Neutrophil (primary cell): Measurements from ENCODE around the gene SORCS1.

Source experiments
- H3K27ac ChIP-seq: fragments of 200-600 bp; sonication (generic); 2 replicates; pipeline ENCODE4 v1.5.1; 2016; ENCODE audit warnings: mild to moderate bottlenecking, moderate library complexity
- H3K27me3 ChIP-seq: fragments of 200-600 bp; sonication (generic); 2 replicates; pipeline ENCODE4 v1.6.0; 2016; ENCODE audit warnings: mild to moderate bottlenecking
- H3K36me3 ChIP-seq: fragments of 200-600 bp; sonication (generic); 2 replicates; pipeline ENCODE4 v1.5.1; 2017
- H3K4me1 ChIP-seq, 2 experiments: fragments of 200-600 bp in 1 of 2; sonication (generic) in 1 of 2; 1 replicate in 1 of 2; 2 replicates in 1 of 2; pipeline versions ENCODE4 v1.5.1 to v1.6.1; 2013 to 2016; ENCODE audit warnings: low read depth in 1 of 2, low read length in 1 of 2, mild to moderate bottlenecking in 1 of 2, moderate library complexity in 1 of 2; ENCODE audit not compliant: control insufficient read depth in 1 of 2, insufficient read depth in 1 of 2
- H3K4me3 ChIP-seq, 2 experiments: fragments of 200-600 bp in 1 of 2; sonication (generic) in 1 of 2; 1 replicate in 1 of 2; 2 replicates in 1 of 2; pipeline ENCODE4 v1.5.1; 2013 to 2016; ENCODE audit warnings: low read depth in 1 of 2, low read length in 1 of 2, mild to moderate bottlenecking in 1 of 2, moderate library complexity in 1 of 2
- H3K9me3 ChIP-seq: fragments of 200-600 bp; sonication (generic); 2 replicates; pipeline ENCODE4 v1.5.1; 2016
- TF ChIP-seq, protein P1 (sequence below): fragments of 200-600 bp; sonication (generic); IDR thresholded peaks from 2 replicates; pipeline ENCODE4 v1.5.1; 2016; ENCODE audit warnings: antibody characterized with exemption

SORCS1 gene

DNA sequence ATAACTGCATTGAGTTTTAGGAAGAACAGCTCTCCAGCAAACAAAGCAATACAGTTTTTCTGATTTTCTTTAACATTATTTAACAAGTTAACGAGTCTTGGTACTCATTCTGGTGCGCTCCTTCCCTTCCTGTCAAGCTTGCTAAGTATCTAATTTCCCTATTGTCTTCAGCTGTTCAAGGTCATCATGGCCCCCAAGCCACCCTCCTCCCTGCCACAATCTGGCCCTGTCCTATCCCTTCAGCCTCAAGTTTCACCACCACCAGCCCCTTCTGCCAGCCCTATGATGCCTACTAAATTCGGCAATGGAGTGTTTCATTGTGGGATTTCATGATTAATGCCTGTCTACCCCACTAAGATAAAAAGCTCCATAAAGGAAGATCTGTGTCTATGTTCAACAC lies 121.0 kb downstream of the SORCS1 start:
- Histone ChIP-seq H3K36me3 (no peaks in the 10 kb centered on the region), H3K27me3 (no peaks in the 10 kb centered on the region), H3K4me3 (no peak overlapping the region), H3K27ac (no peak overlapping the region), H3K4me1 (no peaks in the 10 kb centered on the region), H3K9me3 (no peaks in the 10 kb centered on the region)
- TF ChIP-seq, protein P1, sequence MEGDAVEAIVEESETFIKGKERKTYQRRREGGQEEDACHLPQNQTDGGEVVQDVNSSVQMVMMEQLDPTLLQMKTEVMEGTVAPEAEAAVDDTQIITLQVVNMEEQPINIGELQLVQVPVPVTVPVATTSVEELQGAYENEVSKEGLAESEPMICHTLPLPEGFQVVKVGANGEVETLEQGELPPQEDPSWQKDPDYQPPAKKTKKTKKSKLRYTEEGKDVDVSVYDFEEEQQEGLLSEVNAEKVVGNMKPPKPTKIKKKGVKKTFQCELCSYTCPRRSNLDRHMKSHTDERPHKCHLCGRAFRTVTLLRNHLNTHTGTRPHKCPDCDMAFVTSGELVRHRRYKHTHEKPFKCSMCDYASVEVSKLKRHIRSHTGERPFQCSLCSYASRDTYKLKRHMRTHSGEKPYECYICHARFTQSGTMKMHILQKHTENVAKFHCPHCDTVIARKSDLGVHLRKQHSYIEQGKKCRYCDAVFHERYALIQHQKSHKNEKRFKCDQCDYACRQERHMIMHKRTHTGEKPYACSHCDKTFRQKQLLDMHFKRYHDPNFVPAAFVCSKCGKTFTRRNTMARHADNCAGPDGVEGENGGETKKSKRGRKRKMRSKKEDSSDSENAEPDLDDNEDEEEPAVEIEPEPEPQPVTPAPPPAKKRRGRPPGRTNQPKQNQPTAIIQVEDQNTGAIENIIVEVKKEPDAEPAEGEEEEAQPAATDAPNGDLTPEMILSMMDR: no peak

DNA sequence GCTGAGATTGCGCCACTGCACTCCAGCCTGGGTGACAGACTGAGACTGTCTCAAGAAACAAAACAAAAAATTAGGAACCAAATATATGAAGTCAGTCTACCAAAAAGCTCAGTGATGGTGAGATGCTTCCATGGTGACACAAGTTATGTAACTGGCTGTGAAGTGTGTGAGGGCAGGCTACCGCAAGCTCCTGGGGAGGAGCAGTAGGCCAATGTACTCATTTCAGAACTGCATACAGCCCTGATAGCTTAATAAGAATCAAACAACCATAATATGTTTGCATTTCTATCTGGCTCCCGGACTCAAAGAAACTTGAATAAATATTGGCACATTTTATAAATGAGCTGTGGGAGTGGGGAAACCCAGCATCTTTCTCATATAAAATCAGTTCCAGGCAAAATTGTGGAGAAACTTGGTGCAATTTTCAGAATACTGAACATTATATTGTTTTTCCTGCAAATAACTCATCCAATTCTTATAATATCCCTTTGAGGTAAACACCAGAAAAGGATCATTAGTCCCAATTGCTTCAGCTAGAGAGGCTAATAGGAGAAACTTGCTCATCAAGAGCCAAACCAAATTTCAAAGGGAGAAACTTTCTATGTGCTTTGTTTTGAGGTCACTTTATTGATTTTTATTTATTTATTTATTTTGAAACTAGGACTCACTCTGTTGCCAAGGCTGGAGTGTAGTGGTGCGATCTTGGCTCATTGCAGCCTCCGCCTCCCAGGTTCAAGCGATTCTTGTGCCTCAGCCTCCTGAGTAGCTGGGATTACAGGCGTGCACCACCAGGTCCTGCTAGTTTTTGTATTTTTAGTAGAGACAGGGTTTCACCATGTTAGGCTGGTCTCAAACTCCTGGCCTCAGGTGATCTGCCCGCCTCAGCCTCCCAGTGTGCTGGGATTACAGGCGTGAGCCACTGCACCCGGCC lies 127.0 kb downstream of the SORCS1 start:
- no peak overlapping the region for H3K4me3 ChIP-seq
- no peaks in the 10 kb centered on the region for H3K4me1 ChIP-seq
- no peaks in the 10 kb centered on the region for H3K27me3 ChIP-seq
- no peak overlapping the region for H3K27ac ChIP-seq
- TF ChIP-seq, protein P1: no peak
- no peaks in the 10 kb centered on the region for H3K36me3 ChIP-seq
- H3K9me3 ChIP-seq: no peaks in the 10 kb centered on the region

DNA sequence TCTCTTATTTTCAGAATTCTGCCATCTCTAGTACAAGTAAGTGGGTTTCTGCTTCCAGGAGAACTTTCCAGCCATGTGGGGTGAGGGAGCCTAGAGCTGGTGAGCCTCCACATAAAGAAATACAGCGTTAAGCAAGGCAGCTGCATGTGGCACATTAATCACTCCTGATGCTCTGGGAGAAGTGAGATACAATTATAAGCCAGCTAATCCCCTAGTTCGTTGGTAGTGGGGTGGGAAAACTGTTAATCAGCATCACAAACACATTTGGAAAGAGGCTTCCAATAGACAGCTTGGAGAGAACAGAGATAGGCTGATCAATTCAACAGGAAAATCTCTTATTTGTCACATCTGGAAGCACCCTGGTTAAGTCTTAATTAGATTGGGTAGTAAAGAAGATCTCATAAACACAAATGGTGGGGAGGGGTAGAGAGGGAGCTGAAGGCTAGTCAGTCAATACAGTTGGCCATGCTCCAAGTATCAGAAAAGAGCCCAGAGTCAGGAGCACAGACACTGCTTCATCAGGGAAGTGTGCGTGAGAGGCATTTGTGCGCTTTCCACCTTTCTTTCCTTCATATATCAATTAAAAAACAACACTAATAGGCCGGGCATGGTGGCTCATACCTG lies 130.6 kb downstream of the SORCS1 start:
- TF ChIP-seq, protein P1: no peak
- Histone ChIP-seq H3K36me3 (no peaks in the 10 kb centered on the region), H3K9me3 (no peaks in the 10 kb centered on the region), H3K4me3 (no peak overlapping the region), H3K27ac (no peak overlapping the region), H3K27me3 (no peaks in the 10 kb centered on the region), H3K4me1 (no peaks in the 10 kb centered on the region)

DNA sequence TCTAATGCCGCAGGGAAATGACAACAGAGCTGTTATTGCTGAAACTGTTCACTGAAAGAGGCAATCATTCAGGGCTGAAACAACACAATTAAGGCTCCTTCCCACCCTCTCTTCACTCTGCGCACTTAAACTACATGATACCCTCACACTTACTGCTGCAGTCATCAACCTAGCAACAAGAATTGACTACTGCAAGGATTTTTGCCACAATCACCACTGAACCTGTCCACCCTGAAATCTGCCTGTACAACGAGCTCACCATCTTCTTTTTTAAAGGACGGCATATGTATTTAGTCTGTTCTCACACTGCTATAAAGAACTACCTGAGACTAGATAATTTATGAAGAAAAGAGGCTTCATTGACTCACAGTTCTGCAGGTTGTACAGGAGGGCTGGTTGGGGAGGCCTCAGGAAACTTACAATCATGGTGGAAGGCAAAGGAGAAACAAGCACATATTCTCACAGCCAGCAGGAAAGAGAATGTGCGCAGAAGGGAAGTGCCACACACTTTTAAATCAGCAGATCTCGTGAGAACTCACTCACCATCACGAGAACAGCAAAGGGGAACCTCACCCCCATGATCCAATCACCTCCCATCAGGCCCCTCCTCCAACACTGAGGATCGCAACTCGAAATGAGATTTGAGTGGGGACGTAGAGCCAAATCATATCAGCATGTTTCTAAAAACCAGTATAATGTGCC lies 131.7 kb downstream of the SORCS1 start:
- Histone ChIP-seq H3K36me3 (no peaks in the 10 kb centered on the region), H3K9me3 (no peaks in the 10 kb centered on the region), H3K4me1 (no peaks in the 10 kb centered on the region), H3K27me3 (no peaks in the 10 kb centered on the region), H3K4me3 (no peak overlapping the region), H3K27ac (no peak overlapping the region)
- TF ChIP-seq, protein P1: no peak

- TF ChIP-seq, protein P1: no peak
- no peaks in the 10 kb centered on the region for H3K27me3 ChIP-seq
- H3K4me3 ChIP-seq: no peak overlapping the region
- H3K9me3 ChIP-seq: no peaks in the 10 kb centered on the region
- H3K36me3 ChIP-seq: no peaks in the 10 kb centered on the region
- no peaks in the 10 kb centered on the region for H3K4me1 ChIP-seq
- no peak overlapping the region for H3K27ac ChIP-seq
Measured at GRCh38 chr10:107031931-107032699, 132.4 kb downstream of the SORCS1 start.
